GM18498 (cell line): Measurements from ENCODE around the gene PVR.
"Not testable (repeated sequence)": the region's sequence is repeated elsewhere in the genome, so short reads cannot be mapped to it uniquely, and the experiment has no call there.

Experiments used
- ATAC-seq: cut with Tn5 transposase; IDR thresholded peaks from one replicate; pipeline ENCODE4 v1.9.1; 2021; ENCODE audit warnings: mild to moderate bottlenecking, moderate library complexity; ENCODE audit not compliant: unreplicated experiment

PVR gene

GRCh38 chr19:44645407-44646048 lies 1.8 kb downstream of the PVR start:
- ATAC-seq, result no peak

- ATAC-seq, result no peak
Measured at GRCh38 chr19:44646049-44646416, 2.3 kb downstream of the PVR start.

GRCh38 chr19:44647144-44647543 lies 3.4 kb downstream of the PVR start:
- ATAC-seq, result no peak

DNA sequence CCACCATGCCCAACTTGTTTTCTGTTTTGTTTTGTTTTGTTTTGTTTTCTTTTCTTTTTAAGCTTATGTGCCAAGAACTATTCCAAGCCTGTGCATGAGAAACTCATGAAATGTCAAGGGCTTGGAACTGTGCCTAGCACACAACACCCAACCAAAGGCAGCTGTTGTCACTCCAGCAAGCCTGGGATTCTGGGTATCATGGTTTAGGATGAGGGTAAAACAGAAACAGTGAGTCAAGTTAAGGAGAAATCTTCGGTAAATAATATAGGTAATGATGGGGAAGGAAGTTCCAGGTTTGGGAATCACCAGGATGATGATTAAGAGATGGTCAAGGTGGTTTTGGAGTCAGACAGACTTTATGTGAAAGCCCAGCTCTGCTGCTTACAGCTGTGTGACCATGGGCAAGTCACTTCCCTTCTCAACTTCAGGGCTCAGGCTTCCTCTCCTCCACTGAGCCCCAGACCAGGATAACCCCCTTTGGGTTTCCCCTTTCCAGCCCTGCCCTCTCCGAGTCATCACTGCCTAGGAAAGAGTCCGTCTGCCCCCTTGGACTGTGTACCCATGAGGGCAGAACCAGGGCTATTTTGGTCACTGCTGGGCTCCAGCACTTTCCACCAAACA lies 5.0 kb downstream of the PVR start:
- no peak for ATAC-seq

DNA sequence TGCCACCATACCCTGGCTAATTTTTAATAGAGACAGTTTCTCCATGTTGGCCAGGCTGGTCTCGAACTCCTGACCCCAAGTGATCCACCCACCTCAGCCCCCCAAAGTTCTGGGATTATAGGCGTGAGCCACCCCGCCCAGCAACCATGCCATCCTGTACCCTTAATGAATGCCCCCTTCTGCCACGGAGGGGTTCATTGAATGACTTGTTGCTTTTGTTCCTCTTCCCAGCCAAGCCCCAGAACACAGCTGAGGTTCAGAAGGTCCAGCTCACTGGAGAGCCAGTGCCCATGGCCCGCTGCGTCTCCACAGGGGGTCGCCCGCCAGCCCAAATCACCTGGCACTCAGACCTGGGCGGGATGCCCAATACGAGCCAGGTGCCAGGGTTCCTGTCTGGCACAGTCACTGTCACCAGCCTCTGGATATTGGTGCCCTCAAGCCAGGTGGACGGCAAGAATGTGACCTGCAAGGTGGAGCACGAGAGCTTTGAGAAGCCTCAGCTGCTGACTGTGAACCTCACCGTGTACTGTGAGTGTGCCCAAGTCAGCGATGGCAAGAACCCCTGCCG lies 6.0 kb downstream of the PVR start:
- ATAC-seq, result no peak

DNA sequence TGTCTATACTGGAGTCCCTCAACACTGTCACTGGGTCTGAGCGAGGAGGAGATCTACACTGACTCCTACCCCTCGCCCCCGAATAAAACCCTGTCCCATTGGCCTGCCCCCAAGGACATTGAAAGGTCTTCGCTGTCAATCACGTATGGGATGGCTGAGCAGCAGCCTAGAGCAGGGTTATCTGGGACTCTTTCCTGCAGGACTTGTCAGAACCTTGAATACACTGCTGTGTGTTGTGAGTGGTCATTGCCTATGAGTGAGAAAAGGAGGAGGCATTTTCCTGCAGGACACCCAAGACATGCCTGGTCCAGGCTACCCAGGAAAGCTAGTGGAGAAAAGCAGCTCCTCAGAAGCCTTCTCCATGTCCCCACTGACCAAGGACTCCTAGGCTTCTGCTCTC lies 9.6 kb downstream of the PVR start:
- no peak for ATAC-seq

DNA sequence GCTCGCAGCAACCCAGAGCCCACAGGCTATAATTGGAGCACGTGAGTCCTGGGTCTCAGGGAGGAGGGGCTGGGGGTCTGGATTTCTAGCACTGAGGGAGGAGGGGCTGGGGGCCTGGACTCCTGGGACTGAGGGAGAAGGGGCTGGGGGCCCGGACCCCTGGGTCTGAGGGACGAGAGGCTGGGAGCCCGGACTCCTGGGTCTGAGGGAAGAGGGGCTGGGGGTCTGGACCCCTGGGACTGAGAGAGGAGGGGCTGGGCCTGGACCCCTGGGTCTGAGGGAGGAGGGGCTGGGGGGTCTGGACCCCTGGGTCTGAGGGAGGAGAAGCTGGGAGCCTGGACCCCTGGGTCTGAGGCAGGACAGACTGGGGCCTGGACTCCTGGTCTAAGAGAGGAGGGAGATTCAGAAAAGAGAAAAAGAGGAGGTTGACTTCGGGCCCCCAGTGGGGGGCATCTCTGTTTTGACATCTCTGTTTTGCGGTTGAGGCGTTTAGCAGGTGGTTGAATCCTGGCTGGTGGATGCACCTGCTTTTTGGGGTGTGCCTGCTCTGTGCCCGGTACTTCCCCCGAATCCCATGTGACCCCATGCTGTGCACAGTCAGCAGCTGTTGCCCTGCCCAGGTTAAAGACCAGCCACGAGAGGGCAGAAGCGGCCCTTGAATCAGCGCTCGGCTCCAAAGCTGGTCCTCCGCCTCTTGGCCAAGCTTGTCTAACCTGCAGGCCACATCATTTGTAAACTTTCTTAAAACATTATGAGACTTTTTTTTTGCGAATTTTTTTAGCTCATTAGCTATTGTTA lies 10.5 kb downstream of the PVR start:
- ATAC-seq, result peak; percentile 90

GRCh38 chr19:44657211-44657921 lies 13.7 kb downstream of the PVR start:
- no peak for ATAC-seq

DNA sequence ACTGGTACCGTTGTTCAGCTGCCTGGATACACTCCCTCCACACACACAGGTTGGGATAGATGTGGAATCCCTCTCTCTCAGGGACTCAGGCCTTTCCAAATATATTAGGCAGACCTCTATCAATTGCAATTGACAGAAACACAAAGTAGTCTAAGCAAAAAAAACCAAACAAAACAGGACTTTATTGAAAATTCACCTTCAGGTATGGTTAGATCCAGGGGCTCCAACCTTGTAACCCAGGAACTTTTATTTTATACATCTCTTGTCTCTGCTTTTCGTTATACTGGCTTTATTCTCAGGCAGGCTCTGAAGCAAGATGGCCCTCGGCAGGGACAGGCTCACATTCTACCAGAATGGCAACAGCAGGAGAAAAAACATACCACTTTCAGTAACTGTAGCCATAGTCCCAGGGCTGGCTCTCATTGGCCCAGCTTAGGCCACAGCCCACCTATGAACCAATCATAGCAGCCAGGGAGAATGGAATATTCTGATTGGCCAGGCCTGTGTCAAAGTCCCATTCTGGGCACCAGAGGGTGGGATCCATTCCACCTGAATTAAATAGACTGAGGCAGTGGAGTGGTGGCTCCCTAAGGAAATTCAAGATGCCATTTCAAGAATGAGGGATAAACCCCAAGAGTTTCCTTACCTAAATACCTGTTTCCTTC lies 14.5 kb downstream of the PVR start:
- ATAC-seq, result no peak

- ATAC-seq, result no peak
Measured at GRCh38 chr19:44660081-44660480, 16.4 kb downstream of the PVR start.

DNA sequence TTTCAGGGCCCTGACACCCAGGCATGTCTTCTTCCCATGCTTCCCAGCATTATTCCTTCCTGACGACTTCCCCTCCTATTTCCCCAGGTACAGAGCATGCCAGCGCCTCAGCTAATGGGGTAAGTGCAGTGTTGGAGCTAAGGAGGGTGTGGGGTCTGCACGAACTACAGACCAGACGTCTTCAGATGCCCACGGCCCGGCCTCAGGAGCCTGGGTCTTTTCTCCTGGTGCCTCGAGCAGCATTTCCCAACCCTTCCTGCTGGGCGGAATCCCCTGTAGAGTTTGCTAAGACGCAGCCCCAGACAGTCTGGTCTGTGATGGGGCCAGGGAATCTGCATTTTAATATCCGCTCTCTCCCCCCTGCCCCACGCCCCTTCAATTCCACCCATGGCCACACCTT lies 17.5 kb downstream of the PVR start:
- ATAC-seq, result no peak

DNA sequence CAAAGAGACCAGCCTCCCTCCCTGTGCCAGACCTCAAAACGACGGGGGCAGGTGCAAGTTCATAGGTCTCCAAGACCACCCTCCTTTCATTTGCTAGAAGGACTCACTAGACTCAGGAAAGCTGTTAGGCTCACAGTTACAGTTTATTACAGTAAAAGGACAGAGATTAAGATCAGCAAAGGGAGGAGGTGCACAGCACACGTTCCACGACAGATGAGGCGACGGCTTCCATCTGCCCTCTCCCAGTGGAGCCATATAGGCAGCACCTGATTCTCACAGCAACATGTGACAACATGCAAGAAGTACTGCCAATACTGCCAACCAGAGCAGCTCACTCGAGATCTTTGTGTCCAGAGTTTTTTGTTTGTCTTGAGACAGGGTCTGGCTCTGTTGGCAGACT lies 18.2 kb downstream of the PVR start:
- no peak for ATAC-seq

GRCh38 chr19:44662691-44663385 lies 19.1 kb downstream of the PVR start:
- ATAC-seq, result no peak

DNA sequence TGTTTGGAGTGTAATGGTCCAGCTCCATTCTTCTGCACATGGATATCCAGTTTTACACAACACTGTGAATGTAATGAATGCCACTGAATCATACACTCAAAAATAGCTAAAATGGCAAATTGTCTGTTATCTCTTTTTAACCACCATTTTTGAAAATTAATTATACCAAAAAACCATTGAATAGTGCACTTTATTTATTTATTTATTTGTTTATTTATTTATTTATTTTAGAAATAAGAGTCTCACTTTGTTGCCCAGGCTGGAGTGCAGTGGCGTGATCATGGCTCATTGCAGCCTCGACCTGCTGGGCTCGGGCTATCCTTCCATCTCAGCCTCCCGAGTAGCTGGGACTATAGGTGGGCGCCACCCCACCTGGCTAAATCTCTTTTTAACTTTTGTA lies 20.3 kb downstream of the PVR start:
- no peak for ATAC-seq

DNA sequence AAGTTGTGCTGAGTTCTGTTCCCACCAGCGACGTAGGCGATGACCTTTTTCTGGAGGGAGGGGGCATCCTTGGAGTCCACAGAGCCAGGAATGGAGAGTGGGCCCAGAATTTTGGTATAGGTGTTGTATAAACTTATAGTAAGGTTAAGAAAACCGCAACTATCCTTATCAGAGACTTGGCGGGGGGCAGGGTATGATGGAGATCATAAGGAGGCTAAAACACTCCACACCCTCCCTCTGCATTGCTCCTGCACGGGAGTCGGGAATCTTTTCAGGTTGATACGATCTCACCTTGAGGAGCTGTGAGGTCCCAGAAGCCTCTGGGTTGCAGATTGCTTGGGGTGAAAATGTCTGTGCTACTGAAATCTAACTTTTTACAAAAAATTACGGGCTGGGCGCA lies 21.3 kb downstream of the PVR start:
- ATAC-seq, result no peak

GRCh38 chr19:44666852-44667556 lies 23.3 kb downstream of the PVR start:
- ATAC-seq, result no peak

GRCh38 chr19:44668985-44669764 lies 25.5 kb downstream of the PVR start:
- ATAC-seq, result no peak

DNA sequence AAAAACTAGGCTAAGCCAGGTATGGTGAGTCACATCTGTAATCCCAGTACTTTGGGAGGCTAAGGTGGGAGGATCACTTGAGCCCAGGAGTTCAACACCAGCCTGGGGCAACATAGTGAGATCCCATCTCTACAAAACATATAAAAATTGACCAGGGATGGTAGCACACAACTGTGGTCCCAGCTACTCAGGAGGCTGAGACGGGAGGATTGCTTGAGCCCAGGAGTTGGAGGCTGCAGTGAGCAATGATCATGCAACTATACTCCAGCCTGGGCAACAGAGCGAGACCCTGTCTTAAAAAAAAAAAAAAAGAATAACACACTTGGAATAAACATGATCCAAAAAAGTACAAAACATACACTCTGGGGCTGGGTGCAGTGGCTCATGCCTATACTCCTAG lies 26.3 kb downstream of the PVR start:
- ATAC-seq, result not testable (repeated sequence)

GRCh38 chr19:44671400-44671799 lies 27.7 kb downstream of the PVR start, which contains the start of gene CEACAM19:
Gene CEACAM19, plus strand, starts transcription at chr19:44671482. Its CDS starts 450 bp downstream, at chr19:44671932.
- ATAC-seq, result no peak
